ENCODE results near the gene SCLY. TPM values are rescaled to one million over a fixed set of nuclear protein-coding genes. Genes with fewer than 3 reads are reported as not detected.

Gene SCLY
- total RNA-seq, 1 experiment from 2014 or later: 28.7 TPM

- no peaks in the 10 kb centered on the region for H3K9me3 ChIP-seq (ENCODE audit: control insufficient read depth in 1 of 2, insufficient read depth in 1 of 2, low read depth in 1 of 2, low read length in 2 of 2)
- no peak overlapping the region for H3K9ac ChIP-seq (ENCODE audit: low read length)
- H2AFZ ChIP-seq (ENCODE audit: low read depth, low read length, poor library complexity, severe bottlenecking): no peak overlapping the region
- H3K9me2 ChIP-seq (ENCODE audit: insufficient read depth): no peaks in the 10 kb centered on the region
- H3K27me3 ChIP-seq (ENCODE audit: insufficient read depth, low read length): no peaks in the 10 kb centered on the region
- H3K4me3 ChIP-seq (replicated peaks in 1 of 2; ENCODE audit: low read depth in 1 of 2, low read length in 2 of 2): no peak overlapping the region
- TF ChIP-seq SIN3A (IDR thresholded peaks at IDR 0.05; ENCODE audit: low read depth): no peak
- no peak for TF ChIP-seq SRF (IDR thresholded peaks at IDR 0.05; ENCODE audit: low read depth)
- TF ChIP-seq CEBPB (IDR thresholded peaks at IDR 0.05; ENCODE audit: low read depth): no peak
- no peak for TF ChIP-seq EZH2 (IDR thresholded peaks at IDR 0.05)
- no peak for TF ChIP-seq EZH2phosphoT487 (IDR thresholded peaks at IDR 0.05; ENCODE audit: borderline replicate concordance)
- TF ChIP-seq TCF7L2 (IDR thresholded peaks at IDR 0.05; ENCODE audit: borderline replicate concordance, extremely low read depth, insufficient read depth, insufficient read length): no peak
- TF ChIP-seq POLR2A (IDR thresholded peaks at IDR 0.05; ENCODE audit: borderline replicate concordance, extremely low read depth, insufficient read depth, insufficient read length): no peak
- TF ChIP-seq ATF3 (IDR thresholded peaks at IDR 0.05): no peak
- no peak for TF ChIP-seq SP1 (IDR thresholded peaks at IDR 0.05; ENCODE audit: low read depth)
- no peak for TF ChIP-seq JUND (IDR thresholded peaks at IDR 0.05)
- CTCF ChIA-PET: no interaction called here
- H3K27ac ChIP-seq (ENCODE audit: low read depth, low read length): no peak overlapping the region
- H3K79me2 ChIP-seq (ENCODE audit: insufficient read depth, low read length): no peaks in the 10 kb centered on the region
- intact Hi-C loops (cut with micrococcal nuclease): no loop called here
- no peaks in the 10 kb centered on the region for H3K36me3 ChIP-seq (ENCODE audit: control insufficient read depth in 1 of 2, insufficient read depth in 2 of 2, low read length in 2 of 2)
- POLR2A ChIA-PET: no interaction called here
- no peak overlapping the region for H3K4me2 ChIP-seq (ENCODE audit: low read length)
- no peaks in the 10 kb centered on the region for H4K20me1 ChIP-seq (ENCODE audit: insufficient read depth)
- no TSS peak for BruUV-seq (replicated peaks)
- ATAC-seq: no peak
- DNase-seq (ENCODE audit: low read depth, low spot score): no peak
- RAD21 ChIA-PET (ENCODE audit: low non-redundant PET in 1 of 2, low total read pairs in 2 of 2, uncharacterized antibody in 2 of 2, unreplicated experiment in 2 of 2): no interaction called here
- no peaks in the 10 kb centered on the region for H3K4me1 ChIP-seq (ENCODE audit: control insufficient read depth in 1 of 2, insufficient read depth in 2 of 2, low read length in 2 of 2)
Measured at GRCh38 chr2:238092486-238093035, 31.8 kb downstream of the SCLY start.
